Osteoblast (primary cell): ENCODE results near the gene GSTCD. TPM values are rescaled to one million over a fixed set of nuclear protein-coding genes. Genes with fewer than 3 reads are reported as not detected.
A peak's percentile ranks its signal among the peaks of the same experiment; 100 is the strongest.

Experiments
- DNase-seq: peaks from one replicate; pipeline ENCODE4 v3.0.0; 2011; ENCODE audit warnings: low spot score, mixed read lengths; ENCODE audit not compliant: insufficient read length; ENCODE audit errors: missing footprints
- H2AFZ ChIP-seq: 2 replicates; pipeline ENCODE4 v1.6.0; 2011; ENCODE audit warnings: mild to moderate bottlenecking, low read length
- H3K27ac ChIP-seq: 2 replicates; pipeline ENCODE4 v1.5.1; 2011; ENCODE audit warnings: mild to moderate bottlenecking, low read depth, low read length, moderate library complexity
- H3K27me3 ChIP-seq: 2 replicates; pipeline ENCODE4 v1.6.0; 2012; ENCODE audit warnings: mild to moderate bottlenecking, control low read depth, inconsistent platforms, low read length, moderate library complexity; ENCODE audit not compliant: insufficient read depth
- H3K36me3 ChIP-seq: 2 replicates; pipeline ENCODE4 v1.5.1; 2011; ENCODE audit warnings: mild to moderate bottlenecking, low read length, control low read depth, moderate library complexity; ENCODE audit not compliant: insufficient read depth
- H3K4me1 ChIP-seq: 2 replicates; pipeline ENCODE4 v1.5.1; 2011; ENCODE audit warnings: mild to moderate bottlenecking, low read length, control low read depth, moderate library complexity; ENCODE audit not compliant: insufficient read depth
- H3K4me2 ChIP-seq: 2 replicates; pipeline ENCODE4 v1.6.0; 2011; ENCODE audit warnings: mild to moderate bottlenecking, low read length; ENCODE audit not compliant: insufficient read depth
- H3K4me3 ChIP-seq: fragments of 200-600 bp; sonication (generic); 3 replicates; pipeline ENCODE4 v1.5.1; 2012; ENCODE audit warnings: mild to moderate bottlenecking, low read length, inconsistent platforms; ENCODE audit not compliant: insufficient read depth
- H3K79me2 ChIP-seq: 2 replicates; pipeline ENCODE4 v1.6.0; 2012; ENCODE audit warnings: mild to moderate bottlenecking, low read length, control low read depth, inconsistent platforms; ENCODE audit not compliant: insufficient read depth
- H3K9me3 ChIP-seq: 2 replicates; pipeline ENCODE4 v1.5.1; 2011; ENCODE audit warnings: low read depth, low read length, control low read depth
- H4K20me1 ChIP-seq: 2 replicates; pipeline ENCODE4 v1.6.0; 2012; ENCODE audit warnings: mild to moderate bottlenecking, low read length, control low read depth; ENCODE audit not compliant: insufficient read depth
- CTCF ChIP-seq: IDR thresholded peaks from 2 replicates; pipeline ENCODE4 v1.5.1; 2011; ENCODE audit warnings: mild to moderate bottlenecking, low read depth, low read length, moderate library complexity; ENCODE audit errors: extremely low read depth
- total RNA-seq: library from RNA; depleted of rRNA; stranded (reverse); fragments of >200 nt; gene quantifications from 2 replicates; pipeline ENCODE4 v1.2.3, GENCODE V29; 2012

GSTCD gene
- total RNA-seq, 1 donor: 6.9 TPM

DNA sequence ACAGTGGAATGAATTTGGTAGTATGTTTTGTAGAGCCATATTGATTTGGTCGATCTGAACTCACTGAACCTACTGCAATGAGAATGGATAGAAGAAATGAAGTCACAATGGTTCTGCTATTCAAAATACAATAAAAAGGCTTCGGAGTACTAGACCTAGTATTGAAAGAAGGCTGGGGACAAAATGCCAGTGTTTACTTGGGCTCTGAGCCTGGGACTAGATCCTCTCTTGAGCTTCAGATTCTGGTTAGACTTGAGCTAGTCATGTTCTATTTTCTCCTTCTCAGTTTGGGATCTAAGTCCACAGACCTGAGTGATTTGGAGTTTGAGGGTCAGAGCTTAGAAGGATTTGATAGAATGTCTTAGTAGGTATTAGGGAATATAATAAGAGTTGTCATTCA lies 10.0 kb upstream of the GSTCD start:
- Histone ChIP-seq H3K79me2 (peaks cover 26% of the 10 kb centered on the region), H3K36me3 (peaks cover 37% of the 10 kb centered on the region), H3K27ac (no peak overlapping the region), H4K20me1 (no peaks in the 10 kb centered on the region), H3K4me1 (no peaks in the 10 kb centered on the region), H3K4me3 (no peak overlapping the region), H3K4me2 (no peak overlapping the region), H3K27me3 (no peaks in the 10 kb centered on the region), H3K9me3 (no peaks in the 10 kb centered on the region), H2AFZ (no peak overlapping the region)
- DNase-seq: no peak
- TF ChIP-seq CTCF: no peak

DNA sequence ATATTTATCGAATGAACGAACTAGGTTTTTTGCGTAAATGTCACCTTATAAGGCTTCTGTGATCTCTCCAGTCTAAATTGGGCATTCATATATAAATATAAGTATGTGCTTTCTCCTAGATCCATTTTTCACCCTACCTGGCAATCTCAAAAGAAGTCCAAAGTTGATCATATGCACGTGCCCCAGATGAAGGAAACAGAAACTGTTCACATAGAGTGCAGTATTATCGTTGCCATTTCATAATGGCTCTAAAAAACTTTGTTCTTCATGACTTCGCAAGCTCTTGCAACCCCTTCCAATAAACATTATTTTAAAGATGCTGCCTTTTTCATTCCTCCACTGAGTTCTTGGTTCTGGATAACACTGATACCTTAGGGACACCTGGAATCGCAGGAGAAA lies 803 bp upstream of the GSTCD start:
- TF ChIP-seq CTCF: no peak
- no peak for DNase-seq

DNA sequence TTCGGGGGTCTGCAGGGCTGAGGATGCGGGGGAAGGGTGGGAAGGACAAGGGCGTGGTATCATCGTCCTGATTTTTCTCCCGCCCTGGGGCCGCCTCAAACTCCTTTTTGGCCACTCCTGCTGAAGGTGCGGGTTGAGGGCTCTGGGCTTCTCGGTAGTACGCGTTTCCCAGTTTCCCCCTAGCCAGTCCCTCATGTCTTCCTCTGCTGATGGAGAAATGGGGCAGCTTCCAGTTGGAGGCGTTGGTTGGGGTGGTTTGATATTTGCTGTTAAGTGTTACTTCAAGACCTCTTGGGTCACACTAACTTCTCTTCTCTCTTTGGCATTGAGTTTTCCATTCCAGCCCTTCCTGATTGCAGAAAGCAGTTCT lies 482 bp downstream of the GSTCD start:
- Histone ChIP-seq H3K9me3 (no peaks in the 10 kb centered on the region), H3K4me3 (peak overlapping the region; percentile 87), H3K36me3 (no peaks in the 10 kb centered on the region), H3K4me1 (peaks cover 20% of the 10 kb centered on the region), H4K20me1 (no peaks in the 10 kb centered on the region), H2AFZ (peak overlapping the region; percentile 99), H3K79me2 (peaks cover 73% of the 10 kb centered on the region), H3K27ac (peak overlapping the region; percentile 79), H3K4me2 (peak overlapping the region; percentile 91), H3K27me3 (no peaks in the 10 kb centered on the region)
- no peak for TF ChIP-seq CTCF
- peak; percentile 77 for DNase-seq

More for the DNA sequence above, 803 bp upstream of the GSTCD start:
- no peaks in the 10 kb centered on the region for H3K9me3 ChIP-seq
- no peaks in the 10 kb centered on the region for H3K36me3 ChIP-seq
- peak overlapping the region; percentile 79 for H3K27ac ChIP-seq
- peaks cover 84% of the 10 kb centered on the region for H3K79me2 ChIP-seq
- no peaks in the 10 kb centered on the region for H4K20me1 ChIP-seq
- peak overlapping the region; percentile 99 for H2AFZ ChIP-seq
- H3K4me2 ChIP-seq: peak overlapping the region; percentile 85
- H3K4me1 ChIP-seq: peaks cover 13% of the 10 kb centered on the region
- H3K27me3 ChIP-seq: no peaks in the 10 kb centered on the region
- peak overlapping the region; percentile 87 for H3K4me3 ChIP-seq

DNA sequence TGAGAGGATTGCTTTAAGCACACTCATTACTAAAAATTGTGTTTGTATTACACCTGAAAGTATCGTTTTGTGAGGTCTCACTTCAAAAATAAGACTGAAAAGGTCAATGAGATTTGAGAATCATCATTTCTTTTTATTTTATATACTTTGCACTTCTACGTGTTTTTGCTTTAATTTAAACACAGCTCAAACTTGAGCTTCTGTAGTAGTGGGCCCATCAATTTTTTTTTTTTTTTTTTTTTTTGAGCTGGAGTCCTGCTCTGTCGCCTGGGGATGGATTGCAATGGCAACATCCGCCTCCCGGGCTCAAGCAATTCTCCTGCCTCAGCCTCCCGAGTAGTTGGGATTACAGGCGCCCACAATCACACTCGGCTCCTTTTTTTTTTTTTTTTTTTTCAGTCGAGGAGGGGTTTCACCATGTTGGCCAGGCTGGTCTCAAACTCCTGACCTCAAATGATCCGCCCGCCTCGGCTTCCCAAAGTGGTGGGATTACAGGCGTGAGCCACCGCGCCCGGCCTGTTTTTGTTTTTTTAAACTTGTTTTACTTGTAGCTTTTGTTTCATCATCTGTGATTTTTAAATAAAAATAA lies 1.5 kb downstream of the GSTCD start:
- H3K79me2 ChIP-seq: peaks cover 62% of the 10 kb centered on the region
- no peaks in the 10 kb centered on the region for H4K20me1 ChIP-seq
- H2AFZ ChIP-seq: no peak overlapping the region
- peak overlapping the region; percentile 1 for H3K4me3 ChIP-seq
- no peaks in the 10 kb centered on the region for H3K36me3 ChIP-seq
- H3K27ac ChIP-seq: no peak overlapping the region
- H3K9me3 ChIP-seq: no peaks in the 10 kb centered on the region
- H3K4me2 ChIP-seq: peak overlapping the region; percentile 91
- TF ChIP-seq CTCF: no peak
- peaks cover 23% of the 10 kb centered on the region for H3K4me1 ChIP-seq
- no peak for DNase-seq
- H3K27me3 ChIP-seq: no peaks in the 10 kb centered on the region
